T-cell (primary cell): ENCODE results near the gene ADAMTS15. TPM values are rescaled to one million over a fixed set of nuclear protein-coding genes. Genes with fewer than 3 reads are reported as not detected.
A peak's percentile ranks its signal among the peaks of the same experiment; 100 is the strongest.
"Not testable (repeated sequence)": the region's sequence is repeated elsewhere in the genome, so short reads cannot be mapped to it uniquely, and the experiment has no call there.

ENCODE experiments used
- ATAC-seq, 4 experiments: fragments of 200-7000 bp in 3 of 4; fragments of 150-1000 bp in 1 of 4; cut with Tn5 transposase; replicated peaks in 1 of 4; 1 replicate in 3 of 4; 2 replicates in 1 of 4; pipeline ENCODE4 v1.10.0; 2021; ENCODE audit warnings: moderate library complexity in 3 of 4, mild to moderate bottlenecking in 2 of 4, moderate number of reproducible peaks in 1 of 4
- CTCF ChIA-PET, 2 donors: fragments of 300-600 bp; sonication (Branson Sonifier 250); formaldehyde crosslinking; loops; one replicate each; lab custom pipeline; 2022; ENCODE audit warnings: antibody characterized with exemption in 2 of 2; lab: Charles Lee
- POLR2A ChIA-PET, 2 donors: fragments of 300-600 bp; sonication (Branson Sonifier 250); formaldehyde crosslinking; loops; one replicate each; lab custom pipeline; 2022; ENCODE audit warnings: antibody characterized with exemption in 2 of 2; lab: Charles Lee
- DNase-seq, 35 experiments: peaks; one replicate each; pipeline versions ENCODE4 v3.0.0 to v3.0.0-alpha.2; 2013 to 2023
- H3K27ac ChIP-seq: one replicate; pipeline ENCODE4 v1.5.1; 2013; ENCODE audit warnings: low read length
- H3K27me3 ChIP-seq, 2 experiments: replicated peaks in 1 of 2; 1 replicate in 1 of 2; 2 replicates in 1 of 2; pipeline versions ENCODE4 v1.6.1 to v1.7.0; 2013; ENCODE audit warnings: low read length in 1 of 2, mixed read lengths in 1 of 2; ENCODE audit not compliant: control insufficient read depth in 2 of 2, insufficient read depth in 2 of 2; ENCODE audit errors: extremely low read depth in 1 of 2
- H3K36me3 ChIP-seq, 2 donors: 1 replicate in 1 of 2; 2 replicates in 1 of 2; pipeline versions ENCODE4 v1.6.1 to v1.7.0; 2013; ENCODE audit warnings: low read length in 1 of 2; ENCODE audit not compliant: control insufficient read depth in 2 of 2, insufficient read depth in 1 of 2; ENCODE audit errors: extremely low read depth in 1 of 2
- H3K4me1 ChIP-seq, 2 experiments: 1 replicate in 1 of 2; 2 replicates in 1 of 2; pipeline versions ENCODE4 v1.6.1 to v1.7.0; 2013; ENCODE audit warnings: low read length in 2 of 2, mixed read lengths in 1 of 2; ENCODE audit not compliant: insufficient read depth in 2 of 2, control insufficient read depth in 1 of 2; ENCODE audit errors: extremely low read depth in 1 of 2
- H3K4me3 ChIP-seq, 2 donors: 1 replicate in 1 of 2; 2 replicates in 1 of 2; pipeline versions ENCODE4 v1.5.1 to v1.7.0; 2013; ENCODE audit warnings: mild to moderate bottlenecking in 2 of 2, low read length in 1 of 2, moderate library complexity in 1 of 2; ENCODE audit not compliant: control insufficient read depth in 1 of 2; ENCODE audit errors: extremely low read depth in 1 of 2
- H3K9me3 ChIP-seq: 2 replicates; pipeline ENCODE4 v1.7.0; 2013
- H3K27ac Mint-ChIP-seq, 2 donors: one replicate each; pipeline ENCODE4 v1.8.0; 2020 to 2021; ENCODE audit warnings: mild to moderate bottlenecking in 2 of 2, mixed read lengths in 2 of 2
- H3K27me3 Mint-ChIP-seq, 2 donors: one replicate each; pipeline ENCODE4 v1.8.0; 2021 to 2022; ENCODE audit warnings: mixed read lengths in 2 of 2
- H3K36me3 Mint-ChIP-seq: one replicate; pipeline ENCODE4 v1.8.0; 2021; ENCODE audit warnings: mixed read lengths
- H3K4me1 Mint-ChIP-seq, 3 donors: one replicate each; pipeline ENCODE4 v1.8.0; 2020 to 2022; ENCODE audit warnings: mixed read lengths in 3 of 3, mild to moderate bottlenecking in 1 of 3
- H3K4me3 Mint-ChIP-seq, 3 donors: one replicate each; pipeline ENCODE4 v1.8.0; 2020 to 2022; ENCODE audit warnings: mild to moderate bottlenecking in 3 of 3, mixed read lengths in 3 of 3, moderate library complexity in 3 of 3
- H3K9me3 Mint-ChIP-seq, 3 donors: one replicate each; pipeline ENCODE4 v1.8.0; 2020 to 2022; ENCODE audit warnings: mixed read lengths in 3 of 3
- WGBS: methylation state at CpG from one replicate; pipeline ENCODE4 v1.1.5; 2013; ENCODE audit warnings: missing lambda C conversion rate; ENCODE audit not compliant: insufficient coverage; 5-methylcytosine and 5-hydroxymethylcytosine counted together
- total RNA-seq, 35 experiments: library from RNA in 6 of 35; stranded (reverse) in 6 of 35; fragments of 120-200 nt in 1 of 35; gene quantifications; one replicate each; pipeline versions ENCODE4 v1.2.1 to v1.2.4 and lab custom pipeline; 2013 to 2026

The ADAMTS15 gene
- total RNA-seq, 5 donors from 2014 or later (not counting 1 experiment from before 2014, with no cell fraction given) = 0.03 to 0.07 (median 0.06) TPM; not detected in 2

DNA sequence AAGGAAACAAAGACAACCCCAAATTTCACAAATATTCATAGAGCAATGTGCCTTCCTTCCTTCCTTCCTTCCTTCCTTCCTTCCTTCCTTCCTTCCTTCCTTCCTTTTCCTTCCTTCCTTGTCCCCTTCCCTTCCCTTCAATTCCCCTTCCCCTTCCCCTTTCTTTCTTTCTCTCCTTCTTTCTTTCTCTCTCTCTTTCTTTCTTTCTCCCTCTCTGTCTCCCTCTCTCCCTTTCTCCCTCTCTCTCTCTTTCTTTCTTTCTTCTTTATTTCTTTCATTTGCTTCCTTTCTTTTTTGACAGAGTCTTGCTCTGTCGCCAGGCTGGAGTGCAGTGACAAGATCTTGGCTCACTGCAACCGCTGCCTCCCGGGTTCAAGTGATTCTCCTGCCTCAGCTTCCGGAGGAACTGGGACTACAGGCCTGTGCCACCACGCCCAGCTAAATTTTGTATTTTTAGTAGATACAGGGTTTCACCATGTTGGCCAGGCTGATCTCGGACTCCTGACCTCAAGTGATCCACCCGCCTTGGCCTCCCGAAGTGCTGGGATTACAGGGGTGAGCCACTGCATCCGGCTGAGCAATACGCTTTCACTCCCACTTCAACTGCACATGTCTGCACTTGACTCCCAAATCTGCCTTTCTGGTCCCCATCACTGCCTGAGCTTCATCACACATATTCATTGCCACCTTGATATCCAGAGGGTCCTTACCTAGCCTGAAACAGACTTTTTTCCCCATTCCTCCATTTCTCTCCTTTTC is 9.9 kb upstream of the ADAMTS15 start:
- peaks cover 14 to 20% (median 15%) of the 10 kb centered on the region in 3 donors for H3K4me1 Mint-ChIP-seq
- peak overlapping the region in 1 of 3 donors; percentile 9 for H3K4me3 Mint-ChIP-seq
- DNase-seq, H3K9me3 ChIP-seq, H3K27me3 ChIP-seq, H3K36me3 ChIP-seq, POLR2A ChIA-PET, H3K36me3 Mint-ChIP-seq, H3K4me3 ChIP-seq, H3K27ac ChIP-seq, ATAC-seq, H3K9me3 Mint-ChIP-seq: not testable (repeated sequence)
- CTCF ChIA-PET = interaction anchor here (0.7 to 0.9 kb wide), 2 partner anchors 10 to 124 kb away, joined by 3 read pairs; partner anchors contain the start of gene ZBTB44 (in 1 of the 2)
- H3K27me3 Mint-ChIP-seq = peaks cover 0 to 11% of the 10 kb centered on the region in 2 donors
- H3K27ac Mint-ChIP-seq = peak overlapping the region in 1 of 2 donors; percentile 1
- H3K4me1 ChIP-seq = peaks cover 0 to 15% of the 10 kb centered on the region in 2 experiments
- 87% methylated on average over 10 of the region's 10 CpGs for WGBS

DNA sequence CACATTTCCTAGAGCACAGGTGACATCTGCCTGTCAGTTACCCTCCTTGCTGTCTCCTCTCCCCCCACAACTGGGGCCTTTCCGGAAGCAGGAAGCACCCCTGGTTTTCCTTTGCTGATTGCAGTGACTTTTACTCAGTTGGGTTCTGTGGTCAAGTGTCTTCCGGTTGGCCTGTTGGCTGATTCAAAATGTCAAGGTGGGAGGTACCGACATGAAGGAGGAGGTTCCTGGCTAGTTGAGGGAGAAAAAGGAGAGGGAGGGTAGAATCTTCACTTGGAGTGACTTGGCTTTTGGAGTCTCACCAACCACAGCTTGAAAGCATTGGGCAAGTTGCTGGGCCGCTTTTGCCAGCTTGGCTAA is 9.3 kb upstream of the ADAMTS15 start:
- WGBS = 38% methylated on average over 4 of the region's 4 CpGs

DNA sequence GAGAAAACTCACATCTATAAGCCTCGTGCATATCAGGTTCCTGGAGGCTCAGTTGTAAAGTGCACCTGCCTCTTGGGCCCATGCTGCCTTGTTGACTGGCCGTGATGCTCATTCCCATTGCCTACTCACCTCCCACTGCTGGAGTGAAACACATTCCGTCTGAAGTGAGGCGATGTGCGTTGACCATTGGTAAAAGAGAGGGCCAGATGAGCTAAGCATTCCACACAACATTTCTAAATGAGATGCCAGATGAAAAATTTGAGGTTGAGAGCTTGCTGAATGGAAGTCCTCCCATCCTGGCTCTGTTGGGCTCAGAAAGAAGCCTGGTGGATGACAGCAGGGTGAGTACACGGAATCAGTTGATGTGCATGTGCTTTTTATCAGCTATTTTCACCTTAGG is 8.6 kb upstream of the ADAMTS15 start:
- H3K27ac Mint-ChIP-seq = no peak overlapping the region
- ChIA-PET POLR2A (no interaction called here), CTCF (no interaction called here)
- no peak for DNase-seq
- 84% methylated on average over 3 of the region's 6 CpGs for WGBS
- H3K36me3 ChIP-seq = no peaks in the 10 kb centered on the region
- H3K9me3 ChIP-seq = no peaks in the 10 kb centered on the region
- peaks cover 14 to 20% (median 15%) of the 10 kb centered on the region in 3 donors for H3K4me1 Mint-ChIP-seq
- no peak for ATAC-seq
- no peaks in the 10 kb centered on the region for H3K36me3 Mint-ChIP-seq
- H3K27me3 ChIP-seq = peaks cover 0 to 4% of the 10 kb centered on the region in 2 experiments
- H3K27me3 Mint-ChIP-seq = peaks cover under 1 to 18% of the 10 kb centered on the region in 2 donors
- no peak overlapping the region for H3K27ac ChIP-seq
- H3K4me1 ChIP-seq = peaks cover 0 to 15% of the 10 kb centered on the region in 2 experiments
- no peaks in the 10 kb centered on the region for H3K9me3 Mint-ChIP-seq
- no peak overlapping the region for H3K4me3 Mint-ChIP-seq
- no peak overlapping the region for H3K4me3 ChIP-seq

More for the DNA sequence above, 9.3 kb upstream of the ADAMTS15 start:
- DNase-seq = peak in 2 of 35 experiments; percentile 8 to 12
- H3K36me3 Mint-ChIP-seq = no peaks in the 10 kb centered on the region
- no peaks in the 10 kb centered on the region for H3K9me3 ChIP-seq
- H3K4me3 ChIP-seq = no peak overlapping the region
- H3K4me3 Mint-ChIP-seq = peak overlapping the region in 1 of 3 donors; percentile 9
- CTCF ChIA-PET = interaction anchor here in 1 of 2 donors (0.7 kb wide), 1 partner anchor 125 kb away, joined by 3 read pairs; the partner anchor contains the start of gene ZBTB44
- peaks cover 0 to 11% of the 10 kb centered on the region in 2 donors for H3K27me3 Mint-ChIP-seq
- peaks cover 0 to 4% of the 10 kb centered on the region in 2 experiments for H3K27me3 ChIP-seq
- H3K9me3 Mint-ChIP-seq = no peaks in the 10 kb centered on the region
- ATAC-seq = peak in 1 of 4 experiments; percentile 11
- H3K27ac ChIP-seq = no peak overlapping the region
- POLR2A ChIA-PET = no interaction called here
- peak overlapping the region in 1 of 2 donors; percentile 1 for H3K27ac Mint-ChIP-seq
- peaks cover 0 to 15% of the 10 kb centered on the region in 2 experiments for H3K4me1 ChIP-seq
- H3K4me1 Mint-ChIP-seq = peaks cover 14 to 20% (median 15%) of the 10 kb centered on the region in 3 donors
- no peaks in the 10 kb centered on the region for H3K36me3 ChIP-seq

DNA sequence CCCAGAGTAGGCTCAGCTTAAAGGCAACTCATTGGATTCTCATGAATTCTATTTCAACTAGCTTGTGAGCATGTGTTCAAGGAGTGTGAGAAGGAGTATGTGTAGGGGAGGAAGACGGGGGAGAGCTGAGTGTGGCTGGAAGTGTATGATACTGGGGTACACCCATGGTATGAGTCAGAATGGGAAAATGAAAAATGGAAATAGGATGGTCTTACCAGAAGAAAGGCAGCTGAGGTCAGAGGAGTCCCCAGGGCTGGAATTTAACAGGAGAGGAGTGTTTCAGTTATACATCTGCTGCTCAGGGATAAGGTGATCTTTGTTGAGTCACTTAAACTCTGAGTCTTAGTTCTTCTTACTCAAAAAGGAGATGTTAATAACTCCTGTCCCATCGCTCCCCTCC is 6.7 kb upstream of the ADAMTS15 start:
- Histone ChIP-seq H3K27me3 (peaks cover 4% of the 10 kb centered on the region in 2 experiments), H3K9me3 (no peaks in the 10 kb centered on the region), H3K4me1 (peaks cover 0 to 15% of the 10 kb centered on the region in 2 experiments), H3K36me3 (no peaks in the 10 kb centered on the region), H3K27ac (no peak overlapping the region), H3K4me3 (no peak overlapping the region)
- ATAC-seq = no peak
- H3K9me3 Mint-ChIP-seq = no peaks in the 10 kb centered on the region
- peaks cover 8 to 24% of the 10 kb centered on the region in 2 donors for H3K27me3 Mint-ChIP-seq
- no peak overlapping the region for H3K4me3 Mint-ChIP-seq
- H3K36me3 Mint-ChIP-seq = no peaks in the 10 kb centered on the region
- peaks cover 14 to 20% (median 15%) of the 10 kb centered on the region in 3 donors for H3K4me1 Mint-ChIP-seq
- H3K27ac Mint-ChIP-seq = no peak overlapping the region
- no peak for DNase-seq
- CTCF ChIA-PET = interaction anchor here (0.6 to 2.1 kb wide), 5 partner anchors 10 to 1536 kb away, joined by 3 to 9 read pairs (median 5); no protein-coding TSS in a partner anchor
- 78% methylated on average over 1 of the region's 2 CpGs for WGBS
- POLR2A ChIA-PET = interaction anchor here in 1 of 2 donors (0.5 kb wide), 1 partner anchor 315 kb away, joined by 4 read pairs; no protein-coding TSS in a partner anchor

DNA sequence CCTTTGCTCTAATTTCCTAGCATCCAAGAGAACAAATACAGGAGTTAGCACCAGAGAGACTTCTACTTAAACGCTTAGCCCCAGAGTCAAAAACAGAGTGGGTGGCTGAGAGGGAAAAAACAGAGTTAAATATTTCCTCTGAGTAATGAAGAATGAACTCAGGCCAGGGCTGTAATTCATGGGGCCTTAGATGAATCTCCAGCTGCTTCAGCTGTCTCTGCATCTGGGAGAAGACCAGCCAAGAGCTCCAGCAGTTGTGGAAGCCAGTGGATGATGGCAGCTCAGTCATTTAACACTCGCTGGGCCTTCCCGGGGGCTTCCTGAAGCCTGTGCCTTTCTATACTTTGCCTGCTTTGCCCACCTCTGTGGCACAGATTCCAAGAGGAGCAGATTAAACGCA is 5.7 kb upstream of the ADAMTS15 start:
- DNase-seq = no peak
- H3K4me1 ChIP-seq = peaks cover 0 to 15% of the 10 kb centered on the region in 2 experiments
- no peak overlapping the region for H3K27ac Mint-ChIP-seq
- peaks cover 14 to 19% (median 15%) of the 10 kb centered on the region in 3 donors for H3K4me1 Mint-ChIP-seq
- no peak overlapping the region for H3K4me3 Mint-ChIP-seq
- WGBS = 60% methylated on average over 1 of the region's 4 CpGs
- no peaks in the 10 kb centered on the region for H3K36me3 ChIP-seq
- H3K27me3 Mint-ChIP-seq = peaks cover 15 to 24% of the 10 kb centered on the region in 2 donors
- H3K36me3 Mint-ChIP-seq = no peaks in the 10 kb centered on the region
- H3K27ac ChIP-seq = no peak overlapping the region
- no peaks in the 10 kb centered on the region for H3K9me3 ChIP-seq
- ChIA-PET CTCF (no interaction called here), POLR2A (no interaction called here)
- no peak for ATAC-seq
- H3K4me3 ChIP-seq = no peak overlapping the region
- no peaks in the 10 kb centered on the region for H3K9me3 Mint-ChIP-seq
- H3K27me3 ChIP-seq = peaks cover 4% of the 10 kb centered on the region in 2 experiments

DNA sequence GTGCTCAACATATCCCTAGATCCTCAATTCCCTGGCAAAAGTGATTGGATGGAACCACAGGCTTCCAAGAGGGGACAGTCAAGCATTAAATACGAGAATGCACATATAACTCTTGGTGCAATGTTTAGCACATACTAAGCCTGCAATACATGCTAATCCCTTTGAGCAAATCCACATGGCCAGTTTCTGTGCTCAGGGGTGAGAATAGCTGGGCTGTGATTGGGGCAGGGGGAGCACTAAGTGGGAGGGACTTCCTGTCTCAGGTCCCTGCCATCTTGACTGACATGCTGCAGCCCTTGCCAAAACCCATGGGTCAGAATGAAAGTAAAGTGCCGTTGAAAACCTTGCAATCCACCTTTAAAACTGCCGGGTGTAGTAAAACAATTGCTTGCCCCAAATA is 2.7 kb upstream of the ADAMTS15 start:
- H3K27ac ChIP-seq = no peak overlapping the region
- H3K4me1 Mint-ChIP-seq = peaks cover 9 to 15% (median 13%) of the 10 kb centered on the region in 3 donors
- peaks cover 30 to 37% of the 10 kb centered on the region in 2 donors for H3K27me3 Mint-ChIP-seq
- WGBS = 80% methylated on average over 1 of the region's 3 CpGs
- no peaks in the 10 kb centered on the region for H3K9me3 ChIP-seq
- DNase-seq (no peak), ATAC-seq (no peak)
- H3K4me3 ChIP-seq = no peak overlapping the region
- no peaks in the 10 kb centered on the region for H3K9me3 Mint-ChIP-seq
- H3K4me1 ChIP-seq = peaks cover 0 to 20% of the 10 kb centered on the region in 2 experiments
- no peaks in the 10 kb centered on the region for H3K36me3 Mint-ChIP-seq
- ChIA-PET CTCF (no interaction called here), POLR2A (no interaction called here)
- no peak overlapping the region for H3K4me3 Mint-ChIP-seq
- no peaks in the 10 kb centered on the region for H3K36me3 ChIP-seq
- peaks cover 9 to 30% of the 10 kb centered on the region in 2 experiments for H3K27me3 ChIP-seq
- no peak overlapping the region for H3K27ac Mint-ChIP-seq
